GM12878 (cell line): ENCODE results near the gene PHYHIPL. TPM values are rescaled to one million over a fixed set of nuclear protein-coding genes. Genes with fewer than 3 reads are reported as not detected.

Source experiments
- ATAC-seq: fragments of 200-7000 bp; cut with Tn5 transposase; 3 replicates; pipeline ENCODE4 v1.9.1; 2020; ENCODE audit warnings: mild to moderate bottlenecking, moderate library complexity
- BruUV-seq: library from RNA; stranded (reverse); fragments of 400-500 nt; replicated peaks from 2 replicates; lab custom pipeline; 2021; lab: Mats Ljungman, UMichigan
- CTCF ChIA-PET: fragments of 300-600 bp; sonication (Branson Sonifier 250); formaldehyde crosslinking; extraction: SDS; loops from one replicate; lab custom pipeline; 2021; ENCODE audit warnings: inconsistent platforms; lab: Yijun Ruan, JAX
- POLR2A ChIA-PET: fragments of 350-600 bp; formaldehyde crosslinking; extraction: SDS; loops from one replicate; lab custom pipeline; 2021; ENCODE audit warnings: inconsistent platforms; lab: Charles Lee
- RAD21 ChIA-PET: fragments of 300-600 bp; sonication (Branson Sonifier 250); formaldehyde crosslinking; loops from one replicate; lab custom pipeline; 2023; ENCODE audit warnings: antibody characterized with exemption; ENCODE audit not compliant: unreplicated experiment; lab: Charles Lee
- SMC1A ChIA-PET: fragments of 300-600 bp; sonication (Branson Sonifier 250); formaldehyde crosslinking; loops from one replicate; lab custom pipeline; 2023; ENCODE audit not compliant: unreplicated experiment, uncharacterized antibody; lab: Charles Lee
- DNase-seq: peaks from one replicate; pipeline ENCODE4 v3.0.0-alpha.2; 2011; ENCODE audit warnings: low read depth, low spot score
- FAIRE-seq: peaks from 3 replicates; lab custom pipeline; 2011; peaks lifted over from hg19 to GRCh38; lab: Jason Lieb, UNC
- H2AFZ ChIP-seq: 2 replicates; pipeline ENCODE4 v1.6.0; 2011; ENCODE audit warnings: low read depth, low read length, control low read depth; ENCODE audit not compliant: control insufficient read depth
- H3K27ac ChIP-seq: 2 replicates; pipeline ENCODE4 v1.5.1; 2011; ENCODE audit warnings: control low read depth; ENCODE audit not compliant: control insufficient read depth, insufficient read depth
- H3K27me3 ChIP-seq, 2 experiments: replicated peaks in 1 of 2; 2 replicates each; pipeline versions ENCODE4 v1.6.0 to v1.6.1; 2011; ENCODE audit warnings: low read length in 1 of 2; ENCODE audit not compliant: control insufficient read depth in 2 of 2, insufficient read depth in 2 of 2
- H3K36me3 ChIP-seq, 2 experiments: 2 replicates each; pipeline ENCODE4 v1.5.1; 2011; ENCODE audit warnings: low read length in 1 of 2; ENCODE audit not compliant: control insufficient read depth in 2 of 2, insufficient read depth in 2 of 2
- H3K4me1 ChIP-seq: 2 replicates; pipeline ENCODE4 v1.6.1; 2011; ENCODE audit warnings: mild to moderate bottlenecking, low read length, moderate library complexity, mixed read lengths; ENCODE audit not compliant: control insufficient read depth, insufficient read depth
- H3K4me2 ChIP-seq: 2 replicates; pipeline ENCODE4 v1.6.0; 2011; ENCODE audit warnings: control low read depth; ENCODE audit not compliant: control insufficient read depth, insufficient read depth
- H3K4me3 ChIP-seq: fragments of 200-600 bp; sonication (generic); 2 replicates; pipeline ENCODE4 v1.5.1; 2016
- H3K79me2 ChIP-seq: 2 replicates; pipeline ENCODE4 v1.6.0; 2011; ENCODE audit warnings: low read length; ENCODE audit not compliant: control insufficient read depth, insufficient read depth
- H3K9ac ChIP-seq: 2 replicates; pipeline ENCODE4 v1.8.0; 2011; ENCODE audit warnings: low read length, control low read depth, mixed read lengths; ENCODE audit not compliant: control insufficient read depth, insufficient read depth
- H3K9me3 ChIP-seq: replicated peaks from 3 replicates; pipeline ENCODE4 v1.5.1; 2011; ENCODE audit warnings: mild to moderate bottlenecking, low read length; ENCODE audit not compliant: control insufficient read depth, insufficient read depth
- H4K20me1 ChIP-seq: 2 replicates; pipeline ENCODE4 v1.6.0; 2011; ENCODE audit not compliant: control insufficient read depth, insufficient read depth
- HCFC1 ChIP-seq: fragments of 150-350 bp; IDR thresholded peaks from 2 replicates; pipeline ENCODE4 v1.6.1; 2014; ENCODE audit warnings: low read length
- KAT2A ChIP-seq: conservative IDR thresholded peaks from 2 replicates; pipeline ENCODE4 v1.6.1; 2011; ENCODE audit warnings: low read depth, low read length; ENCODE audit not compliant: control insufficient read depth
- SMAD5 ChIP-seq: IDR thresholded peaks from 2 replicates; pipeline ENCODE4 v1.6.1; 2016; ENCODE audit warnings: antibody characterized with exemption, low read depth
- USF1 ChIP-seq: IDR thresholded peaks from 2 replicates; pipeline ENCODE4 v1.6.1; 2011; ENCODE audit warnings: borderline replicate concordance, low read depth, mild to moderate bottlenecking, moderate library complexity, mixed read lengths, low read length; ENCODE audit not compliant: insufficient read depth; ENCODE audit errors: extremely low read length
- ZNF217 ChIP-seq: fragments of 450-650 bp; IDR thresholded peaks from 2 replicates; pipeline ENCODE4 v1.6.1; 2017; ENCODE audit warnings: antibody characterized with exemption, mild to moderate bottlenecking
- WGBS: methylation state at CpG from one replicate; pipeline ENCODE4 v1.1.6; 2016; ENCODE audit warnings: low lambda C conversion rate; ENCODE audit not compliant: insufficient replicate concordance, insufficient coverage; ENCODE audit errors: missing lambda C conversion rate; 5-methylcytosine and 5-hydroxymethylcytosine counted together
- in situ Hi-C: fragments of 300-500 bp; cut with MboI; formaldehyde crosslinking; loops from 9 replicates; pipeline ENCODE4 v1.14.3; 2018; ENCODE audit warnings: mixed read lengths
- intact Hi-C: fragments of 100-400 bp; cut with micrococcal nuclease; formaldehyde crosslinking; loops from one replicate; pipeline ENCODE4 v1.14.2; 2022; ENCODE audit not compliant: unreplicated experiment
- polyA plus RNA-seq, 11 experiments: library from polyadenylated mRNA; depleted of rRNA in 4 of 11; unstranded in 6 of 11; stranded (reverse) in 5 of 11; fragments of >200 nt; fragmentation: Nextera tagmentation in 4 of 11; fragmentation: Illumina TruSeq in 1 of 11; extraction: Ambion mirVana in 4 of 11; extraction: Trizol in 1 of 11; gene quantifications; 1 replicate in 1 of 11; 2 replicates in 10 of 11; pipeline versions ENCODE4 v1.2.1 to v1.2.3, GENCODE V29; 2011 to 2016; ENCODE audit warnings: inconsistent platforms in 2 of 11, missing spikeins in 2 of 11, low read depth in 1 of 11
- total RNA-seq, 4 experiments: library from RNA; depleted of rRNA in 3 of 4; stranded (reverse); fragments of >200 nt in 3 of 4; fragmentation: Illumina TruSeq in 1 of 4; extraction: Trizol in 1 of 4; gene quantifications; 2 replicates each; pipeline versions ENCODE4 v1.2.1 to v1.2.3, GENCODE V29; 2013 to 2021
- TF ChIP-seq, protein P1 (sequence below): fragments of 450-650 bp; IDR thresholded peaks from 2 replicates; pipeline ENCODE4 v1.6.1; 2017; ENCODE audit warnings: borderline replicate concordance

Gene PHYHIPL
- total and polyA plus RNA-seq, 10 of the 15 experiments (the other 5 are each of a cell fraction or from before 2014, with no cell fraction given) = 0.06 to 0.40 (median 0.18) TPM; not detected in 2

- Histone ChIP-seq H3K9me3 (no peaks in the 10 kb centered on the region), H3K4me2 (no peak overlapping the region), H3K9ac (no peak overlapping the region), H3K27ac (no peak overlapping the region)
- in situ Hi-C loops = no loop called here
- SMC1A ChIA-PET = interaction anchor here (0.8 to 6.1 kb wide), 3 partner anchors 10 to 23 kb away, joined by 3 to 46 read pairs (median 4); no protein-coding TSS in a partner anchor
- CTCF ChIA-PET = no interaction called here
- TF ChIP-seq ZNF217 = no peak
- TF ChIP-seq HCFC1 = no peak
- TF ChIP-seq KAT2A = no peak
- no peak for TF ChIP-seq USF1
- no peak for TF ChIP-seq SMAD5
- TF ChIP-seq, protein P1, sequence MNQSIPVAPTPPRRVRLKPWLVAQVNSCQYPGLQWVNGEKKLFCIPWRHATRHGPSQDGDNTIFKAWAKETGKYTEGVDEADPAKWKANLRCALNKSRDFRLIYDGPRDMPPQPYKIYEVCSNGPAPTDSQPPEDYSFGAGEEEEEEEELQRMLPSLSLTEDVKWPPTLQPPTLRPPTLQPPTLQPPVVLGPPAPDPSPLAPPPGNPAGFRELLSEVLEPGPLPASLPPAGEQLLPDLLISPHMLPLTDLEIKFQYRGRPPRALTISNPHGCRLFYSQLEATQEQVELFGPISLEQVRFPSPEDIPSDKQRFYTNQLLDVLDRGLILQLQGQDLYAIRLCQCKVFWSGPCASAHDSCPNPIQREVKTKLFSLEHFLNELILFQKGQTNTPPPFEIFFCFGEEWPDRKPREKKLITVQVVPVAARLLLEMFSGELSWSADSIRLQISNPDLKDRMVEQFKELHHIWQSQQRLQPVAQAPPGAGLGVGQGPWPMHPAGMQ = no peak
- TF ChIP-seq, all 136 proteins: peak for 0
- BruUV-seq = no TSS peak
- FAIRE-seq (no peak), ATAC-seq (no peak), DNase-seq (no peak)
- Histone ChIP-seq H4K20me1 (no peaks in the 10 kb centered on the region), H3K4me1 (no peaks in the 10 kb centered on the region), H2AFZ (no peak overlapping the region), H3K36me3 (no peaks in the 10 kb centered on the region), H3K27me3 (no peaks in the 10 kb centered on the region), H3K79me2 (no peaks in the 10 kb centered on the region), H3K4me3 (no peak overlapping the region)
- intact Hi-C loops = no loop called here
- ChIA-PET RAD21 (no interaction called here), POLR2A (no interaction called here)
- WGBS = 58% methylated on average over 21 of the region's 23 CpGs
Observed at GRCh38 chr10:59138052-59138451, 38.4 kb upstream of the PHYHIPL start.
